Transverse colon (tissue), 4 donors: ENCODE measurements around the gene TTYH2. TPM values are rescaled to one million over a fixed set of nuclear protein-coding genes. Genes with fewer than 3 reads are reported as not detected.

Experiments
- DNase-seq: peaks from one replicate; pipeline ENCODE4 v3.0.0-alpha.2; 2019
- H3K27ac ChIP-seq, 4 donors: fragments of 200-600 bp; sonication (generic); 2 replicates each; pipeline ENCODE4 v1.5.1; 2016 to 2018; ENCODE audit warnings: inconsistent platforms in 4 of 4
- H3K27me3 ChIP-seq: fragments of 200-600 bp; sonication (generic); 2 replicates; pipeline ENCODE4 v1.5.1; 2017; ENCODE audit warnings: inconsistent platforms
- H3K36me3 ChIP-seq, 4 donors: fragments of 200-600 bp; sonication (generic); 2 replicates each; pipeline ENCODE4 v1.5.1; 2017 to 2019; ENCODE audit warnings: inconsistent platforms in 4 of 4
- H3K4me1 ChIP-seq, 4 donors: fragments of 200-600 bp; sonication (generic); 2 replicates each; pipeline ENCODE4 v1.5.1; 2017 to 2020; ENCODE audit warnings: inconsistent platforms in 4 of 4
- H3K4me3 ChIP-seq, 4 donors: fragments of 200-600 bp; sonication (generic); 1 replicate in 1 of 4; 2 replicates in 3 of 4; pipeline versions ENCODE4 v1.5.1 to v1.6.1; 2017 to 2019; ENCODE audit warnings: inconsistent platforms in 4 of 4
- H3K9me3 ChIP-seq, 2 donors: fragments of 200-600 bp; sonication (generic); 2 replicates each; pipeline ENCODE4 v1.5.1; 2017 to 2019; ENCODE audit warnings: inconsistent platforms in 2 of 2
- EP300 ChIP-seq: sonication (generic); formaldehyde crosslinking; IDR thresholded peaks from one replicate; pipeline ENCODE4 v1.6.1; 2017; ENCODE audit warnings: antibody characterized with exemption, low read depth
- POLR2A ChIP-seq: fragments of 450-650 bp; IDR thresholded peaks from one replicate; pipeline ENCODE4 v1.6.1; 2016; ENCODE audit warnings: antibody characterized with exemption, mild to moderate bottlenecking, moderate library complexity
- POLR2AphosphoS5 ChIP-seq, 3 donors: sonication (generic); formaldehyde crosslinking; IDR thresholded peaks; one replicate each; pipeline ENCODE4 v1.6.1; 2016; ENCODE audit warnings: antibody characterized with exemption in 3 of 3
- WGBS, 2 donors: methylation state at CpG; one replicate each; pipeline ENCODE4 v1.1.5; 2018; ENCODE audit warnings: low coverage in 1 of 2; 5-methylcytosine and 5-hydroxymethylcytosine counted together
- in situ Hi-C, 4 donors: fragments of 200-750 bp; cut with MboI; loops; one replicate each; pipeline versions ENCODE4 v1.15.0 to v1.15.1; 2017; ENCODE audit warnings: low sequenced_read_pairs in 3 of 4, low pct_ligation_motif_present in 1 of 4, low pct_unique_long_range_greater_than_20kb in 1 of 4
- intact Hi-C: fragments of 100-400 bp; cut with DNase I; formaldehyde crosslinking; loops from one replicate; pipeline ENCODE4 v1.15.1; 2023; ENCODE audit warnings: low total_unique reads
- total RNA-seq, 4 donors: library from RNA; depleted of rRNA; stranded (reverse); fragments of >200 nt; gene quantifications; one replicate each; pipeline ENCODE4 v1.1.0, GENCODE V29; 2016
- TF ChIP-seq, protein P1 (sequence below), 5 experiments: fragments of 200-600 bp in 3 of 5; fragments of 450-650 bp in 2 of 5; sonication (generic) in 3 of 5; IDR thresholded peaks; 1 replicate in 2 of 5; 2 replicates in 3 of 5; pipeline ENCODE4 v1.5.1; 2016 to 2017; ENCODE audit warnings: antibody characterized with exemption in 5 of 5, inconsistent platforms in 3 of 5, mild to moderate bottlenecking in 2 of 5, moderate library complexity in 1 of 5

Gene TTYH2
- total RNA-seq, 4 donors from 2014 or later, result 0.37 to 5.2 (median 2.3) TPM

- no peak for TF ChIP-seq EP300
- no peak for TF ChIP-seq POLR2AphosphoS5 (IDR thresholded peaks at IDR 0.05)
- no peak for TF ChIP-seq POLR2A
- TF ChIP-seq, protein P1, sequence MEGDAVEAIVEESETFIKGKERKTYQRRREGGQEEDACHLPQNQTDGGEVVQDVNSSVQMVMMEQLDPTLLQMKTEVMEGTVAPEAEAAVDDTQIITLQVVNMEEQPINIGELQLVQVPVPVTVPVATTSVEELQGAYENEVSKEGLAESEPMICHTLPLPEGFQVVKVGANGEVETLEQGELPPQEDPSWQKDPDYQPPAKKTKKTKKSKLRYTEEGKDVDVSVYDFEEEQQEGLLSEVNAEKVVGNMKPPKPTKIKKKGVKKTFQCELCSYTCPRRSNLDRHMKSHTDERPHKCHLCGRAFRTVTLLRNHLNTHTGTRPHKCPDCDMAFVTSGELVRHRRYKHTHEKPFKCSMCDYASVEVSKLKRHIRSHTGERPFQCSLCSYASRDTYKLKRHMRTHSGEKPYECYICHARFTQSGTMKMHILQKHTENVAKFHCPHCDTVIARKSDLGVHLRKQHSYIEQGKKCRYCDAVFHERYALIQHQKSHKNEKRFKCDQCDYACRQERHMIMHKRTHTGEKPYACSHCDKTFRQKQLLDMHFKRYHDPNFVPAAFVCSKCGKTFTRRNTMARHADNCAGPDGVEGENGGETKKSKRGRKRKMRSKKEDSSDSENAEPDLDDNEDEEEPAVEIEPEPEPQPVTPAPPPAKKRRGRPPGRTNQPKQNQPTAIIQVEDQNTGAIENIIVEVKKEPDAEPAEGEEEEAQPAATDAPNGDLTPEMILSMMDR (IDR thresholded peaks at IDR 0.05), result no peak
- Histone ChIP-seq H3K27me3 (peaks cover 29% of the 10 kb centered on the region), H3K9me3 (no peaks in the 10 kb centered on the region), H3K4me3 (no peak overlapping the region), H3K4me1 (no peaks in the 10 kb centered on the region), H3K27ac (no peak overlapping the region), H3K36me3 (no peaks in the 10 kb centered on the region)
- no peak for DNase-seq
- intact Hi-C loops (no loop called here), in situ Hi-C loops (loop anchor here in 2 of 4 donors (10.0 to 25.0 kb wide), 2 partner anchors 742 to 745 kb away; no protein-coding TSS in a partner anchor)
- 65% methylated on average over 4 of the region's 4 CpGs; no CpG with 5 or more reads in 1 of the 2 donors for WGBS, 2 donors
Observed at GRCh38 chr17:74179576-74179975, 33.8 kb upstream of the TTYH2 start.

DNA sequence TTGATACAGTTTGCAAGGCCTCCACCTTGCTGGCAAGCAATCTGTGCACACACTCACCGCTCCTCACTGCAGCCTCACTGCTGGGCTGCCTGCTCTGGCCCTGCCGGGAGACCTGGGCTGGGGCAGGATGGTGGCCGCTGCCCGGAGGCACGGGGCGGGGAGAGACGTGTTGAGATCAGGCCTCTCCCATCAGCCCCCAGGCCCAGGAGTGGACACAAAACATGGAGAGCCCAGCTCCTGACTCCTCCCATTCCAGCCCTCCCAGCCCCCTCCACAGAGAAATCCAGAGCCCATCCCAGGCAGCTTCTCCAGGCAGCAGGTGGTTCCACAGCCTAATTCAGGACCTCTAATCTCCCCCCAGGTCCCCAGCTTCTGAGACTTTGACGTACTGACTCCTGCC, 33.0 kb upstream of the TTYH2 start:
- TF ChIP-seq, protein P1 (IDR thresholded peaks at IDR 0.05), result no peak
- TF ChIP-seq EP300, result no peak
- no peak for TF ChIP-seq POLR2AphosphoS5 (IDR thresholded peaks at IDR 0.05)
- no peak for TF ChIP-seq POLR2A
- H3K36me3 ChIP-seq, result no peaks in the 10 kb centered on the region
- in situ Hi-C loops (loop anchor here in 1 of 4 donors (25.0 kb wide), 1 partner anchor 743 kb away; no protein-coding TSS in a partner anchor), intact Hi-C loops (no loop called here)
- H3K27me3 ChIP-seq, result peaks cover 22% of the 10 kb centered on the region
- no peak for DNase-seq
- H3K27ac ChIP-seq, result no peak overlapping the region
- H3K4me1 ChIP-seq, result no peaks in the 10 kb centered on the region
- 64 to 71% methylated on average over 1 to 8 of the region's 8 CpGs for WGBS, 2 donors
- H3K9me3 ChIP-seq, result no peaks in the 10 kb centered on the region
- H3K4me3 ChIP-seq, result no peak overlapping the region

- in situ Hi-C loops, result loop anchor here in 1 of 4 donors (25.0 kb wide), 1 partner anchor 744 kb away; no protein-coding TSS in a partner anchor
- TF ChIP-seq POLR2AphosphoS5 (IDR thresholded peaks at IDR 0.05), result no peak
- no peak for TF ChIP-seq EP300
- no peak for TF ChIP-seq POLR2A
- Histone ChIP-seq H3K9me3 (no peaks in the 10 kb centered on the region), H3K4me3 (no peak overlapping the region), H3K27ac (no peak overlapping the region), H3K36me3 (no peaks in the 10 kb centered on the region), H3K27me3 (peaks cover 12% of the 10 kb centered on the region), H3K4me1 (no peaks in the 10 kb centered on the region)
- intact Hi-C loops, result no loop called here
- no peak for DNase-seq
- 90% methylated on average over 4 of the region's 4 CpGs; no CpG with 5 or more reads in 1 of the 2 donors for WGBS, 2 donors
Observed at GRCh38 chr17:74181341-74181740, 32.0 kb upstream of the TTYH2 start.

DNA sequence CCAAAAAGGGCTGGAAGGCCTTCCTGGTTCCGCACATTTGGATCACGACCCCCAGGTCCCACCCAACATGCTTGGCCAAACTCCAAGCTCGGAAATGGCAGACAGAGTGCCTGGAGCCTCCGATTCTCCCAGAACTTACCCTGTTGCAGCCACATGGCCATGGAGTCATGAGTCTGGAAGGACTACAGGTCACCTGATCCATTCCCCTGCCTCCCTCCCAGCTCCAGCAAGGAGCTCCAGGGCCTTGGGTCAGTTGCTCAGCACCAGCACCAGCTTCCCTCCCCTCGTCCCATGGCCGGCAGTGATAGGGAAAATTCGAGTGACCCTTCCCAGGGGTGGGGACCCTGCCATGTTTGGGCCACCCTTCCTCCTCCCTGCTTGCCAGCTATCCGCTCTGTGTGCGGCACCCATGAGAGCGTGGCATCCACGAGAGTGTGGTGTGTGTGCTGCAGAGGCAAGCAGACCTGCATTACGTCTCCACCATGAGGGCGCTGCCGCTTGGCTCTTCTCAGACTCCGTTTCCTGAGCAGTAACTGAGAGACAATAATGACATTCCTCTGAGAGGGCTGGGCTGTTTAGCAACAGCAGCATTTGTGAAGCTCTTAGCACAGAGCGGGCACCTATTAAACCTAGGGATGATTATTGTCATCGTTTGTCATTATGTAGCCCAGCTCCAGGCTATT, 31.2 kb upstream of the TTYH2 start:
- H3K4me1 ChIP-seq, result no peaks in the 10 kb centered on the region
- in situ Hi-C loops (loop anchor here in 1 of 4 donors (25.0 kb wide), 1 partner anchor 745 kb away; no protein-coding TSS in a partner anchor), intact Hi-C loops (no loop called here)
- H3K27ac ChIP-seq, result no peak overlapping the region
- no peaks in the 10 kb centered on the region for H3K9me3 ChIP-seq
- peaks cover 10% of the 10 kb centered on the region for H3K27me3 ChIP-seq
- WGBS, 2 donors, result 83% methylated on average over 16 of the region's 17 CpGs; no CpG with 5 or more reads in 1 of the 2 donors
- TF ChIP-seq, protein P1 (IDR thresholded peaks at IDR 0.05), result no peak
- TF ChIP-seq POLR2A (no peak), EP300 (no peak), POLR2AphosphoS5 (IDR thresholded peaks at IDR 0.05) (no peak)
- no peak overlapping the region for H3K4me3 ChIP-seq
- no peaks in the 10 kb centered on the region for H3K36me3 ChIP-seq
- DNase-seq, result no peak
